ENCODE data around the gene CBARP. TPM values are rescaled to one million over a fixed set of nuclear protein-coding genes. Genes with fewer than 3 reads are reported as not detected.
A peak's percentile ranks its signal among the peaks of the same experiment; 100 is the strongest.

The CBARP gene
- polyA plus RNA-seq, 1 donor from 2014 or later, result 18.2 TPM

DNA sequence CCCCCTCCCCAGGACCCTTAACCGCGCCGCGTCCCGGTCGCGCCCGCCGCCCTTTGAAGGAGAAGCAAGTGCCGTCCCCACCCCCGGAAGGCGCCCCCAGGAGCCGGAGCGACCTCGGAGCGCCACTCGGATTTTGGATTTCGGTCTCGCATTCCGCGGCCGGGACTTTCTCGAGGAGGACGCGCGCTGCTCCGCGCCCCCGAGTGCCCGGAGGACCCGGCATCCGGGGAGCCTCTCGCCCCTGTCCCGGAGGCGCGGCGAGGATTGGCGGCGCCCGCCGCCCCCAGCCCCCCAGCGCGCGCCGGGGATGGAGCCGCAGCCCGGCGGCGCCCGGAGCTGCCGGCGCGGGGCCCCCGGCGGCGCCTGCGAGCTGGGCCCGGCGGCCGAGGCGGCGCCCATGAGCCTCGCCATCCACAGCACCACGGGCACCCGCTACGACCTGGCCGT lies 12.2 kb upstream of the CBARP start:
- Histone ChIP-seq H3K9me2 (ENCODE audit: insufficient read depth, low read length) (no peaks in the 10 kb centered on the region), H3K27me3 (ENCODE audit: insufficient read depth, low read depth, low read length) (no peaks in the 10 kb centered on the region), H3K9ac (ENCODE audit: low read length) (peak overlapping the region; percentile 99), H3K79me2 (replicated peaks; ENCODE audit: insufficient read depth, low read length) (peaks cover 52% of the 10 kb centered on the region), H3K4me2 (ENCODE audit: low read length) (no peak overlapping the region), H2AFZ (ENCODE audit: low read depth, low read length) (no peak overlapping the region), H4K20me1 (ENCODE audit: insufficient read depth) (peaks cover 4% of the 10 kb centered on the region), H3K36me3 (ENCODE audit: insufficient read depth, low read length) (no peaks in the 10 kb centered on the region), H3K4me3 (ENCODE audit: low read length) (peak overlapping the region; percentile 93), H3K27ac (ENCODE audit: low read length) (peak overlapping the region; percentile 98), H3F3A (ENCODE audit: insufficient read depth, low read length, poor library complexity, severe bottlenecking) (no peaks in the 10 kb centered on the region), H3K9me3 (ENCODE audit: low read length) (no peaks in the 10 kb centered on the region)
- TF ChIP-seq RAD21 (conservative IDR thresholded peaks at IDR 0.05) (peak; percentile 14), TAF1 (IDR thresholded peaks at IDR 0.05; ENCODE audit: low read depth) (peak; percentile 22), EP300 (conservative IDR thresholded peaks at IDR 0.05; ENCODE audit: poor library complexity, severe bottlenecking) (no peak), POLR2AphosphoS5 (IDR thresholded peaks at IDR 0.05) (no peak), EZH2 (IDR thresholded peaks at IDR 0.05; ENCODE audit: borderline replicate concordance, insufficient read depth, low read length, poor library complexity, severe bottlenecking) (no peak), SMC3 (conservative IDR thresholded peaks at IDR 0.05; ENCODE audit: poor library complexity) (no peak), MXI1 (conservative IDR thresholded peaks at IDR 0.05; ENCODE audit: poor library complexity, severe bottlenecking) (no peak)
- TF ChIP-seq, protein P1, sequence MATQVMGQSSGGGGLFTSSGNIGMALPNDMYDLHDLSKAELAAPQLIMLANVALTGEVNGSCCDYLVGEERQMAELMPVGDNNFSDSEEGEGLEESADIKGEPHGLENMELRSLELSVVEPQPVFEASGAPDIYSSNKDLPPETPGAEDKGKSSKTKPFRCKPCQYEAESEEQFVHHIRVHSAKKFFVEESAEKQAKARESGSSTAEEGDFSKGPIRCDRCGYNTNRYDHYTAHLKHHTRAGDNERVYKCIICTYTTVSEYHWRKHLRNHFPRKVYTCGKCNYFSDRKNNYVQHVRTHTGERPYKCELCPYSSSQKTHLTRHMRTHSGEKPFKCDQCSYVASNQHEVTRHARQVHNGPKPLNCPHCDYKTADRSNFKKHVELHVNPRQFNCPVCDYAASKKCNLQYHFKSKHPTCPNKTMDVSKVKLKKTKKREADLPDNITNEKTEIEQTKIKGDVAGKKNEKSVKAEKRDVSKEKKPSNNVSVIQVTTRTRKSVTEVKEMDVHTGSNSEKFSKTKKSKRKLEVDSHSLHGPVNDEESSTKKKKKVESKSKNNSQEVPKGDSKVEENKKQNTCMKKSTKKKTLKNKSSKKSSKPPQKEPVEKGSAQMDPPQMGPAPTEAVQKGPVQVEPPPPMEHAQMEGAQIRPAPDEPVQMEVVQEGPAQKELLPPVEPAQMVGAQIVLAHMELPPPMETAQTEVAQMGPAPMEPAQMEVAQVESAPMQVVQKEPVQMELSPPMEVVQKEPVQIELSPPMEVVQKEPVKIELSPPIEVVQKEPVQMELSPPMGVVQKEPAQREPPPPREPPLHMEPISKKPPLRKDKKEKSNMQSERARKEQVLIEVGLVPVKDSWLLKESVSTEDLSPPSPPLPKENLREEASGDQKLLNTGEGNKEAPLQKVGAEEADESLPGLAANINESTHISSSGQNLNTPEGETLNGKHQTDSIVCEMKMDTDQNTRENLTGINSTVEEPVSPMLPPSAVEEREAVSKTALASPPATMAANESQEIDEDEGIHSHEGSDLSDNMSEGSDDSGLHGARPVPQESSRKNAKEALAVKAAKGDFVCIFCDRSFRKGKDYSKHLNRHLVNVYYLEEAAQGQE (IDR thresholded peaks at IDR 0.05; ENCODE audit: borderline replicate concordance), result peak; percentile 49
- TF ChIP-seq, protein P2, sequence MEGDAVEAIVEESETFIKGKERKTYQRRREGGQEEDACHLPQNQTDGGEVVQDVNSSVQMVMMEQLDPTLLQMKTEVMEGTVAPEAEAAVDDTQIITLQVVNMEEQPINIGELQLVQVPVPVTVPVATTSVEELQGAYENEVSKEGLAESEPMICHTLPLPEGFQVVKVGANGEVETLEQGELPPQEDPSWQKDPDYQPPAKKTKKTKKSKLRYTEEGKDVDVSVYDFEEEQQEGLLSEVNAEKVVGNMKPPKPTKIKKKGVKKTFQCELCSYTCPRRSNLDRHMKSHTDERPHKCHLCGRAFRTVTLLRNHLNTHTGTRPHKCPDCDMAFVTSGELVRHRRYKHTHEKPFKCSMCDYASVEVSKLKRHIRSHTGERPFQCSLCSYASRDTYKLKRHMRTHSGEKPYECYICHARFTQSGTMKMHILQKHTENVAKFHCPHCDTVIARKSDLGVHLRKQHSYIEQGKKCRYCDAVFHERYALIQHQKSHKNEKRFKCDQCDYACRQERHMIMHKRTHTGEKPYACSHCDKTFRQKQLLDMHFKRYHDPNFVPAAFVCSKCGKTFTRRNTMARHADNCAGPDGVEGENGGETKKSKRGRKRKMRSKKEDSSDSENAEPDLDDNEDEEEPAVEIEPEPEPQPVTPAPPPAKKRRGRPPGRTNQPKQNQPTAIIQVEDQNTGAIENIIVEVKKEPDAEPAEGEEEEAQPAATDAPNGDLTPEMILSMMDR (IDR thresholded peaks at IDR 0.05; ENCODE audit: poor library complexity, severe bottlenecking), result no peak

DNA sequence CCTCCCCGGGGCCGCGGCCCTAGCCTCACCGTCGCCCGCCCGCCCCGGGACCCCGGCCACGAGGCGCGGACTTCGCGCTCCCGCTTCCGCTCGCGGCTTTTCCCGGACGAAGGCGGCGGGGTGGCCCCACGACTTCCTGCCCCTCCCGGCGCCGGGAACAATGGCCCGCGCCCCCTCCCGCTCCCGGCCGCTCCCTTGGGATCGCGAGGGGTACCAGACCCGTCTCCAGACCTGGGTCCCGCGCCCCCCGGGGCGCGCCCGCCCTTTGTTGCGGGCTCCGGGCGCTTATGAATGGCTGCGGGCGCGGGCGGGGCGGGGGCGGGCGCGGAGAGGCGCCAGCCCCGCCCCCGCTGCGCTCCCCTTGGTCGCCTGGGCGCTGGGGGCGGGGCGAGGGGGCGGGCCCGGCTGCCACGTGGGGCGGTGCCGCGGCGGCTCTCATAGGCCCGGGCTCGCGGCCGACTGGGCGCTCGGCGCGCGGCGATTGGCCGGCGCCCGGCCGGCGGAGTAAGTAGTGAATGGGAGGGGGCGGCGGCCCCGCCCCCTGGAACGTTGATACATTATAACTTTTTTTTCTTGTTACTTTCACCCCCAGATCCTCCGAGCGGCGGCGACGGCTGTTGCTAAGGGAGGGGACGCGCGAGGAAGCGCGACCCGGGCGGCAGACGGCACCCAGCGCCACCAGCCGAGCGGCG lies 11.6 kb upstream of the CBARP start:
- no peaks in the 10 kb centered on the region for H3F3A ChIP-seq (ENCODE audit: insufficient read depth, low read length, poor library complexity, severe bottlenecking)
- no peaks in the 10 kb centered on the region for H3K27me3 ChIP-seq (ENCODE audit: insufficient read depth, low read depth, low read length)
- H3K9me3 ChIP-seq (ENCODE audit: low read length), result no peaks in the 10 kb centered on the region
- H3K9ac ChIP-seq (ENCODE audit: low read length), result peak overlapping the region; percentile 99
- H3K36me3 ChIP-seq (ENCODE audit: insufficient read depth, low read length), result no peaks in the 10 kb centered on the region
- H3K4me3 ChIP-seq (ENCODE audit: low read length), result peak overlapping the region; percentile 93
- peak overlapping the region; percentile 98 for H3K27ac ChIP-seq (ENCODE audit: low read length)
- no peak overlapping the region for H3K4me2 ChIP-seq (ENCODE audit: low read length)
- H4K20me1 ChIP-seq (ENCODE audit: insufficient read depth), result peaks cover 4% of the 10 kb centered on the region
- no peak overlapping the region for H2AFZ ChIP-seq (ENCODE audit: low read depth, low read length)
- no peaks in the 10 kb centered on the region for H3K9me2 ChIP-seq (ENCODE audit: insufficient read depth, low read length)
- peaks cover 47% of the 10 kb centered on the region for H3K79me2 ChIP-seq (replicated peaks; ENCODE audit: insufficient read depth, low read length)
- TF ChIP-seq SMC3 (conservative IDR thresholded peaks at IDR 0.05; ENCODE audit: poor library complexity) (no peak), TAF1 (IDR thresholded peaks at IDR 0.05; ENCODE audit: low read depth) (peak; percentile 69), EP300 (conservative IDR thresholded peaks at IDR 0.05; ENCODE audit: poor library complexity, severe bottlenecking) (peak; percentile 49), EZH2 (IDR thresholded peaks at IDR 0.05; ENCODE audit: borderline replicate concordance, insufficient read depth, low read length, poor library complexity, severe bottlenecking) (no peak), RAD21 (conservative IDR thresholded peaks at IDR 0.05) (no peak), POLR2AphosphoS5 (IDR thresholded peaks at IDR 0.05) (peak; percentile 96), MXI1 (conservative IDR thresholded peaks at IDR 0.05; ENCODE audit: poor library complexity, severe bottlenecking) (peak; percentile 28)
- TF ChIP-seq, protein P1 (IDR thresholded peaks at IDR 0.05; ENCODE audit: borderline replicate concordance), result peak; percentile 81
- TF ChIP-seq, protein P2 (IDR thresholded peaks at IDR 0.05; ENCODE audit: poor library complexity, severe bottlenecking), result no peak
